ENCODE measurements around the gene PLEKHA8.
A peak's percentile ranks its signal among the peaks of the same experiment; 100 is the strongest.

PLEKHA8 gene

DNA sequence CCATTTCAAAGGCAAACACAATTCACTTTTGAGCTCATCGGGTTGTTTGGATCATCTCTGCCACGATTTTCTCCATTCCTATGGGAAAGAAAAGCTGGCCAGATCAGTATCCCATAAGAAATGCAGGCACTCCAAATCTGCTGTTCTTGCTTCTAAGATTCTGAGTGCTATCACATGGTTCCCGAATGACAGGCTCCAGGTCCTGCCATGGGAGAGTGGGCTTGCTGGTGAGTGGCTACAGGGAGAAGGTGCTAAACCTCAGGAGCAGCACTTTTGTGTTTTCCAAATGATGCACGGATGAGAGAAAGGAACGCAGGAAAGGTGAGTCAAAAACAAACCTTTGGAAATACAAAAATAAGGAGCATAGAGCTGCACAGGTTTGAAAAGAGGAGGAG lies 138.6 kb downstream of the PLEKHA8 start:
- Mint-ChIP-seq H3K4me3 (no peak overlapping the region), H3K9me3 (no peaks in the 10 kb centered on the region), H3K27me3 (no peaks in the 10 kb centered on the region), H3K4me1 (ENCODE audit: low read depth in 2 of 2) (peaks cover 18 to 19% of the 10 kb centered on the region in 2 donors), H3K27ac (no peak overlapping the region), H3K36me3 (ENCODE audit: insufficient read depth) (peaks cover 8% of the 10 kb centered on the region)
- no peak for DNase-seq
- no peak for ATAC-seq (replicated peaks)

DNA sequence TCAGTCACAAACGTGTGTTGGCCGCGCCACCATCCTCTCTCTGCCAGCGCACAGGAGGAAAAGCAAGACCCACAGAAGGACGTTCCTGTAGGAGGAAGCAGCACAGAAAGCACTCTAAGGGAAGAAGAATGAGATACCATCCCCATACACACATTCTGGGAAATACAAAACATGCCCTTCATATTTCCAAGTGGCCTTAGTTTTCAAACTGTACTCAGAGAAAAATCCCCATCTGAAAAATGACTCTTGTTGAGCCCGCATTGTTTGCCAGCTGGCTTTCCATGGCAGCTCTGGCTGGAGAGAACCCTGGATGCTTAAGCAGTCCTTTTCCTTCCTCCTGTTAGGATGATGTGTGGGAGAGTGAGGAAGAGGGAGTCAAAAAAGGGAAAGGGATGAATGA lies 139.7 kb downstream of the PLEKHA8 start:
- Mint-ChIP-seq H3K27me3 (no peaks in the 10 kb centered on the region), H3K27ac (peak overlapping the region in 1 of 2 donors; percentile 82), H3K9me3 (no peaks in the 10 kb centered on the region), H3K4me1 (ENCODE audit: low read depth in 2 of 2) (peaks cover 8 to 9% of the 10 kb centered on the region in 2 donors), H3K4me3 (no peak overlapping the region), H3K36me3 (ENCODE audit: insufficient read depth) (peaks cover 8% of the 10 kb centered on the region)
- DNase-seq (no peak), ATAC-seq (replicated peaks) (no peak)

DNA sequence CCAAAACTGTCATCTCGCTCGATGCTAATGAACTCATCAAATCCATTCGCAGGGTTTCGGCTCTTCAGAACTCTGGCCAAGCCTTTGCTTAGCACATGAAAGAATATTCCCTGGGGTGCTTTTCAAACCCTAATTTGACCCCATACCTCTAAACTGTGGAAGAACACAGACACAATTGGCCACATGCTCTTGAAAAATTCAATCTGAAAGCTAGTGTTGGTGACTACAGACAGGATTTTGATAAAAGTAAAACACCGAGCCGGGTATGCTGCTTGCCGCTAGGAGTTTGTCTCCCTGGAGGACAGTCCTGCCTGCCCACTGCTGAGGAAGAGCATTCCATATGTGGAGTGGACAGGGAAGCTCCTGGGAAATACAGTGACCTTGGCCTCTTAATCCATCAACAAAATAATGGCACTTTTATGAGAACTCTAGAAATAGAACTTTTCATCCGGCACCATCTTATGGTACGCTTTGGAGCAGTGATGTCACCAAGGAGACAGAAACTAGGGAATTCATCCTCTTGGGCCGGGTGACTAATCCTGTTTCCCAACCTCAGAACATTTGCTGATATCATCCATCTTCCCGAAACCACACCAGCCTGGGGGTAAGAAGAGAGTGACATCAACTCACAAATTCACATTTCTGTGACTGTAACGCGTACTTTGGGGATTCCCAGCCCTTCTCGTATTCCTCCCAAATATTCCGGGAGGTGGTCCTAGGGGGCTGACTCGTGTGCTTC lies 140.8 kb downstream of the PLEKHA8 start:
- ATAC-seq (replicated peaks) (no peak), DNase-seq (no peak)
- Mint-ChIP-seq H3K27ac (no peak overlapping the region), H3K4me1 (ENCODE audit: low read depth in 2 of 2) (peaks cover 2 to 3% of the 10 kb centered on the region in 2 donors), H3K9me3 (no peaks in the 10 kb centered on the region), H3K27me3 (no peaks in the 10 kb centered on the region), H3K36me3 (ENCODE audit: insufficient read depth) (peaks cover 2% of the 10 kb centered on the region), H3K4me3 (no peak overlapping the region)

DNA sequence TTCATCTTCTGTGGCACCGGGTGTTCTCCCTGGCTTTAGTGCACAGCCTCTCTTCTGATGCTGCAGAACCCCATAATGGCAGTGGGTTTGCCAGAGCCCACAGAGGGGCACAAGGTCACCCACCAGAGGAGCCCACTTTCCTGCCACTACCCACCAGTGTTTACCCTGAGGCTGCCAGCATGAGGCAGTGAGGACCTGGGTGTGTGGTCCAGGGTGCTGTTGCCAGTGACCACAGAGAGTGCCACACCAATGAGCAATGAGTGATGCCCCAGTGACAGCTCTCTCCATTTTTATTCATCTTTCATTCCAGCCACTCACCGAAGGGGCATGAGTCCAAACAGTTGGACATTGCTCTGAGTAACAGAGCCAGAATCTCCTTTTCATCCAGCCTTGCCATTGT lies 141.4 kb downstream of the PLEKHA8 start:
- Mint-ChIP-seq H3K9me3 (no peaks in the 10 kb centered on the region), H3K27me3 (no peaks in the 10 kb centered on the region), H3K27ac (no peak overlapping the region), H3K36me3 (ENCODE audit: insufficient read depth) (no peaks in the 10 kb centered on the region), H3K4me3 (no peak overlapping the region), H3K4me1 (ENCODE audit: low read depth in 2 of 2) (peaks cover 0 to 1% of the 10 kb centered on the region in 2 donors)
- ATAC-seq (replicated peaks) (no peak), DNase-seq (no peak)

DNA sequence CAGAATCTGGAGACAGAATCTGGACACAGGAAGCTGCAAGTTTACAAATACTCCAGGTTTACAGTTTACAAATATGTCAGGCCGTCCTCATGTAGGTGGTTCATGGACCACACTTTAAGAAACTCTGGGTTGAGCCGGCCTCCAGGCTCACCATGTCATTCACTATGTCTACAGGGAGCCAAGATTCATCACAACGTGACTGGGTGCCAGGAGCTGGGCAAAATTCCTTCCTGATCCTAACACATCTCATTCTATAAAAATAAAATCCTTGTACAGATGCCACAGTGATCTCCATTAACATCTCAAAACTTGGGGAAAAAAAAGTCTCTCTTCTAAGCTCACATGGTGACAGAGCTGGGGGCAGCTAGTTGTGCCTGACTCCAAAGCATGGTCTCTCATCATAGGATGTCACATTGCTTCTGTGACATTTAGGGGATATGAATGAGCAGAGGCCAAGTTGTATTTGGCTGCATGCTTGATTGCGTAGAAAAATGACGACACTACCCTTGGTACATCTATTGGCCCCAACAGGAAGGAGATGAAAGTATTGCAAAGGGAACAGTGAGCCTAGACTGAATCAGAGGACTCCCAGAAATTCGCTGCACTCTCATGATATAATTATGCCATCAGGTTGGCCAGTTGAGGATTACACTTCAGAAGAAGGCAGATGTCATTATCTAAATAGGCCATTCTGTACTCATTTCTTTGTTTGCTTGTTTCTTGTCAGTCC lies 142.4 kb downstream of the PLEKHA8 start:
- no peak for ATAC-seq (replicated peaks)
- Mint-ChIP-seq H3K4me1 (ENCODE audit: low read depth in 2 of 2) (peaks cover under 1 to 1% of the 10 kb centered on the region in 2 donors), H3K27ac (no peak overlapping the region), H3K9me3 (no peaks in the 10 kb centered on the region), H3K27me3 (no peaks in the 10 kb centered on the region), H3K4me3 (no peak overlapping the region), H3K36me3 (ENCODE audit: insufficient read depth) (no peaks in the 10 kb centered on the region)
- DNase-seq: no peak

DNA sequence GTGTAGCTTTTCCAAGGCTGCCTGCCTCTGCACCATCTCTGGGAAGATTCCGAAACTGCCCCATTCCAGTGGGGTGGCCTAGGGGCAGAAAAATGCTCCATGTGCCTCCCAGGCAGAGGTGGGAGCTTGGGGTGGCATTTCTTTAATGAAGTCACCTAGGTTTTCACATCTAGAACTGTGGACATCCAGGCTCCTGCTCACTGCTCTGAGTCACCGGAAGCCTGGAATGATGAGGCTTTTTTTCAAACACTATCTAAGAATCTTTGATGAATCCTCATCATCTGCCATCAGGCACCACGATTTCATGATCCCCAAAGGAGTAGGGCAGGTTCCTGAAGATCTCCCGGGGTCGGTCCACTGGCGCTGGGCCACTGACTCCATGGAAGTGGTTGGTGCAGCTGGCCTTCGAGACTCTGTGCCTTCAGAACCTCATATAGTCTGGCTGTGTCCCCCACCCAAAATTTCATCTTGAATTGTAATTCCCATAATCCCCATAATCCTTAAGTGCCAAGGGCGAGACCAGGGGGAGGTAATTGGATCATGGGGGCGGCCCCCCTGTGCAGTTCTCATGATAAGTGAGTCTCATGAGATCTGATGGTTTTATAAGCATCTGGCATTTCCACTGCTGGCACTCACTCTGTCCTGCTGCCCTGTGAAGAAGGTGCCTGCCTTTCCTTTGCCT lies 143.7 kb downstream of the PLEKHA8 start:
- Mint-ChIP-seq H3K27me3 (no peaks in the 10 kb centered on the region), H3K36me3 (ENCODE audit: insufficient read depth) (no peaks in the 10 kb centered on the region), H3K9me3 (no peaks in the 10 kb centered on the region), H3K4me1 (ENCODE audit: low read depth in 2 of 2) (peaks cover 10 to 11% of the 10 kb centered on the region in 2 donors), H3K4me3 (no peak overlapping the region), H3K27ac (no peak overlapping the region)
- ATAC-seq (replicated peaks) (no peak), DNase-seq (no peak)

DNA sequence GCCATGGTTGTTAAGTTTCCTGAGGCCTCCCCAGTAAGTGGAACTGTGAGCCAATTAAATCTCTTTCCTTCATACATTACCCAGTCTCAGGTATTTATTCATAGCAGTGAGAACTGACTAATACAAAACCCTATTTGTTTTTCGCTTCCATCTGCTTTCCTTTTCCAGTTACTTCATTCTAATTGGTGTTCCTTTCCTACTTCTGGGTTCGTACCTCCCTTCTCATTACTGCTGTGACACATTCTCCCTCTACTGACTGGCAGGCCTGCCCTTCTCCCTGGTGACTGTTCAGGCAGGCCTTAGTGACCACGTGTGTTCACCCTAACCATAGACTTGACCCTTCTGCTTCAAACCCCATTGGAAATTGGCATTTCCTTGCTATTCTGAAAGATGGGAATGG lies 144.2 kb downstream of the PLEKHA8 start:
- H3K4me3 Mint-ChIP-seq: no peak overlapping the region
- H3K36me3 Mint-ChIP-seq (ENCODE audit: insufficient read depth): no peaks in the 10 kb centered on the region
- no peaks in the 10 kb centered on the region for H3K9me3 Mint-ChIP-seq
- H3K27me3 Mint-ChIP-seq: no peaks in the 10 kb centered on the region
- peaks cover 12 to 15% of the 10 kb centered on the region in 2 donors for H3K4me1 Mint-ChIP-seq (ENCODE audit: low read depth in 2 of 2)
- ATAC-seq (replicated peaks): no peak
- H3K27ac Mint-ChIP-seq: no peak overlapping the region
- no peak for DNase-seq

DNA sequence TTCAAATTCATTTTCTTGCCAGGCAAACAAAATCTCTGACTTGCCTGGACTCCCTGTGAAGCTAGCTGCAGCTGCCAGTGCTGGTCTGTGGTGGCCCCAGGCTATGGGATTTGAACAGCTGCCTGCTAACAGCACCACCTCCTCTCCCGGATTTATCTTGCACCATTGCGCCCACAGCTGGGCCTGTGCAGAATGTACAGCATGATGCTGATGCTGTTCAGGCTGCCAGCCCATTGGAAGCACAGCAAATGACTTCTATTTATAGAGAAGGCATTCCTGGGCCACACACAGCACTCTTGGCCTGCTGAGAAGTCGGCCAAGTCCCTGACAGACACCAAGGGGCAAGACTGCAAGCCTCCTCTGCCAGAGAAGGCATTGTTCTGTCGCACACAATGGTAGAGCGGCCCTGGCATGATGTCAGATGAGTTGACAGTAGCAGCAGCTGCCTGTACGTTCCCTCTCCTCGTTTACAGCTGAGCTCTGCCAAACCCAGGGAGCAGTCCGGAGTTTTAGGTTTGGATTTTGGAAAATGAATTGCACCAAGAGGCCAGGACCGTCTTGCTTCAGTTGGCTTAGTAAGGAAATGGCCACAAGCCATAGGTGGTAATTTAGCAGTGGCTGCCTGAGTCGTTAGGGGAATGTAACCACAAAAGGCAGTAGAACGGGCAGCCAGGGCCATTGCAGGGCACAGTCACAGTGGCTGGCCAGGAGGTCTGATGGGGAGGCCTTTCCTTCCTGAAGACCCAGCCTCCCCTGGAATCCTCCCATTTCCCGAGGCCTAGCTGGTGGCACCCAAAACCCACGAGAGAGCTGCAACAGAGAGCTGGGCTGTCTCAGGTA lies 145.1 kb downstream of the PLEKHA8 start:
- DNase-seq (no peak), ATAC-seq (replicated peaks) (no peak)
- H3K9me3 Mint-ChIP-seq: no peaks in the 10 kb centered on the region
- peaks cover 12 to 15% of the 10 kb centered on the region in 2 donors for H3K4me1 Mint-ChIP-seq (ENCODE audit: low read depth in 2 of 2)
- H3K4me3 Mint-ChIP-seq: no peak overlapping the region
- H3K36me3 Mint-ChIP-seq (ENCODE audit: insufficient read depth): no peaks in the 10 kb centered on the region
- no peaks in the 10 kb centered on the region for H3K27me3 Mint-ChIP-seq
- no peak overlapping the region for H3K27ac Mint-ChIP-seq

DNA sequence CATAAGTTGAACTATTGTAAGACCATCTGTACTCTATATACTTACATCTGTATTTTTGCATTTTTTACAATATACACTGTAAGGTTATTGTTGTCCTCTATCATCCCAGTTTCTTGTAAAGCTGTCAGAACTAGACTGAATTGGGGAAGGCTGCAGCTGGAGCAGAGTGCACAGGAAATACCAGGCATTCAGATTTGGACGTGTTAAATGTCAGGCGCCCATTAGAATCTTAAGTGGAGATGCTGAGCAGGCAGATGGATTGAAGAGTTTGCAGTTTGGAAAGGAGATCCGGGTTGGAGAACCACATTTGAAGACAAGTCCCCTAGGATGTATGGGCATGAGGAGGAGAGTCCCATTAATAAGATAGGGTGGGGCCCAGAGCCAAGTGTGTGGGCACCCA lies 147.0 kb downstream of the PLEKHA8 start:
- H3K4me3 Mint-ChIP-seq: no peak overlapping the region
- no peaks in the 10 kb centered on the region for H3K36me3 Mint-ChIP-seq (ENCODE audit: insufficient read depth)
- no peaks in the 10 kb centered on the region for H3K27me3 Mint-ChIP-seq

DNA sequence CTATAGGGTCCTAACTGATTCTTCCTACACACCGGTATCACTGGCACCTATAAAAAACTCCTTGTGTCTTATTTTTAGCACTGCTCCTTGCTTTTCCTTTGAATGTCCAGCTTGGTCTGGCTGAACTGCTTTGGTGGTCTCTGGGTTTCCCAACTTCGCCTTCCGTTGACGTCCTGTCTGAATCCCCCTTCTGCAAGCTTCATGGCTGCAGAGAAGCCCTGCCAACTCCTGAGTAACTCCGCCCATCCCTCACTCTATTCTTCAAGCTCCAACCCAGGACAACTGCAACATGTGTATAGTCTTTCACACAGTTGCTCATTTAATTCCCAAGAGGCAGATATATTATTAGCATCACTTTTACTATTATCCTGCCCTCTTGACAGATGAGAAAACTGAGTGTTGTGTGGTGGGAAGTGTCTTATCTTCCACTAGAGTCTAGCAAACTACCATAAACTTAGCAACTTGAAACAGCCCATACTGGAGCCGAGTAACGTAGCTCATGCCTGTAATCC lies 147.5 kb downstream of the PLEKHA8 start:
- Mint-ChIP-seq H3K4me1 (ENCODE audit: low read depth in 2 of 2) (peaks cover 19 to 32% of the 10 kb centered on the region in 2 donors), H3K27ac (peak overlapping the region; percentile 65 to 87), H3K27me3 (no peaks in the 10 kb centered on the region), H3K9me3 (no peaks in the 10 kb centered on the region), H3K36me3 (ENCODE audit: insufficient read depth) (no peaks in the 10 kb centered on the region), H3K4me3 (no peak overlapping the region)
- no peak for DNase-seq
- ATAC-seq (replicated peaks): no peak

More for the DNA sequence above, 147.0 kb downstream of the PLEKHA8 start:
- no peaks in the 10 kb centered on the region for H3K9me3 Mint-ChIP-seq
- peaks cover 19 to 30% of the 10 kb centered on the region in 2 donors for H3K4me1 Mint-ChIP-seq (ENCODE audit: low read depth in 2 of 2)
- ATAC-seq (replicated peaks): no peak
- no peak for DNase-seq
- H3K27ac Mint-ChIP-seq: peak overlapping the region in 1 of 2 donors; percentile 87

DNA sequence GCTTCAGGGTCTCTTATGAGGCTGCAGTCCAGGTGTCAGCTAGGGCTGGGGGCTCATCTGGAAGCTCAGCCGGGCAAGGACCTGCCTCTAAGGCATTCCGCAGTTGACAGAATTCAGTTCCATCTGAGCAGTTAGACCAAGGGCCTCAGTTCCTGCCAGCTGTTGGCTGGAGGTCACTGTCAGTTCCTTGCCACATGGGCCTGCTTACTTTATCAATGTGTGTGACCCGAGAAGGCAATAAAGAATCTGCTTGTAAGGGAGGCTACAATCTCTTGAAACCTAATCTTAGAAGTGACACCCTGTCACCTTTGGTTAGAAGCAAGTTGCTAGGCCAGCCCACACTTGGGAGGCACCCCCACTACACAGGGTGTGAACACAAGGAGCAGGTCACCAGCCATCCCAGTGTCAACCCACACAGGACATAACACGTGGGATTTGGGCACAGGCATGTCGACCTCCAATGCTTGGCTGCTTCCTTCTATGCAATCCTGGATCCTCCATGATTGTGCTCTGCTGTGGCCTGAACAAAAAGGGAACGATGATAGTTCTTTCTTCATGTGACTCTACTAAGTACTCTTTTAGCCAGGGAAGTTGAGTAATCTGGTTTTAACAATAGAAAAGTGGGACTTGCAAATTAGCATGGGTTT lies 148.4 kb downstream of the PLEKHA8 start:
- peak; percentile 41 for ATAC-seq (replicated peaks)
- DNase-seq: no peak

DNA sequence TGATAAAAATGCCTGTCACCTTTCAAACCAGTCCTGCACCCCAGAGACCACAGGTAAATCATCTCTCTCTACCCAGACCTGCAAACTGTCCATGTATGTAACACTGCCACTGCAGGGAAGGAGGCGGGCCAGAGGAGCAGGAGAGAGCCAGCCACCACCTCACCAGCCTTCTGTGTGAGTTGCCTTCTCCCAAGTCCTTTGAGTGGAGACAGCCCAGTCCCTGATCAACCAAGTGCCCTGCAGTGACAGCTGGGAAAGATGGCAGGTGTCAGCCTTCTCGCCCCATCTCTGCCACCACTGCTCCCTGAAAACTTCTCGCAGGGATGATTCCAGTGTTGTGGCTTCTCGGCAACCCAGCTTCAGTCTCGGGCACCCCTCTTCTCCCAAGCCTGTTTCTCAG lies 149.0 kb downstream of the PLEKHA8 start:
- peaks cover 19 to 34% of the 10 kb centered on the region in 2 donors for H3K4me1 Mint-ChIP-seq (ENCODE audit: low read depth in 2 of 2)
- peak overlapping the region in 1 of 2 donors; percentile 87 for H3K27ac Mint-ChIP-seq
- no peaks in the 10 kb centered on the region for H3K9me3 Mint-ChIP-seq
- H3K36me3 Mint-ChIP-seq (ENCODE audit: insufficient read depth): peaks cover 2% of the 10 kb centered on the region
- no peaks in the 10 kb centered on the region for H3K27me3 Mint-ChIP-seq
- no peak overlapping the region for H3K4me3 Mint-ChIP-seq
- DNase-seq (no peak), ATAC-seq (replicated peaks) (no peak)

More for the DNA sequence above, 148.4 kb downstream of the PLEKHA8 start:
- Mint-ChIP-seq H3K4me1 (ENCODE audit: low read depth in 2 of 2) (peaks cover 19 to 34% of the 10 kb centered on the region in 2 donors), H3K9me3 (no peaks in the 10 kb centered on the region), H3K4me3 (no peak overlapping the region), H3K36me3 (ENCODE audit: insufficient read depth) (no peaks in the 10 kb centered on the region), H3K27me3 (no peaks in the 10 kb centered on the region), H3K27ac (peak overlapping the region; percentile 65 to 87)
